ENCODE data around the gene TMEM9.

The TMEM9 gene

GRCh38 chr1:201100169-201100930 lies 53.9 kb downstream of the TMEM9 start:
- DNase-seq: no peak

DNA sequence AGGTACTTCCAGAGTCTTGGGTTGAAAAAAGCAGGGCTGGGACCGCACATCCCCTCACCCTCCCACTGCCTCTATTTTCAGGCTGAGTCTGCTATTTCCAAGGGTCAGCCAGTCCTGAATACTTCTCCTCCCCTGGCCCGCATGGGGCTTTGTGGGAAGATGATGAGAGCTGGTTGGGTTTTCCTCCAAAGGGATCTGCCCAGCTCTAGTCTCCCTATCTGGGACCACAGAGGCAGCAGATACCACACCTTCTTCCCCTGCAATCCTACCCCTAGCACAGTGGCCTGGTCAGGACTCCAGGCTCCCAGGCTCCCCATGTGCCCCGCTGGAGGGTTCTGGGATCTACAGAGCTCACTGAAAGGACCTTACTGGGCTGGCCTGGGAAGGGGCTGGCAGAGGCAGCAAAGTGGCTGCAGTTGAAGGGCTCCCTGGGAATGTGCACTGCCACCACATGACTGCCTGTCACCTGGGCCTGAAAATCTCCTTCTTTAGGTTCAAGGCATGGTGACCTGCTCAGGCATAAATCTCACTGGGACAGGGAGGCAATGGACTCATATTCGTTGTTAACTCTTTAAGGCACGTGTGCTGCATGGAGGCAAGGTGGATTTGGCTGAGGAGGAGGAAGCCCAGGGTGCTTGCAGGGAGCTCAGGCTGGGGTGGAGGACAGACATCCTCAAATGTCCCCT lies 55.1 kb downstream of the TMEM9 start:
- DNase-seq: no peak

- no peak for DNase-seq
Observed at GRCh38 chr1:201096977-201097856, 57.1 kb downstream of the TMEM9 start.

- no peak for DNase-seq
Observed at GRCh38 chr1:201096041-201096461, 58.2 kb downstream of the TMEM9 start.

- DNase-seq: no peak
Observed at GRCh38 chr1:201095581-201095980, 58.7 kb downstream of the TMEM9 start.

DNA sequence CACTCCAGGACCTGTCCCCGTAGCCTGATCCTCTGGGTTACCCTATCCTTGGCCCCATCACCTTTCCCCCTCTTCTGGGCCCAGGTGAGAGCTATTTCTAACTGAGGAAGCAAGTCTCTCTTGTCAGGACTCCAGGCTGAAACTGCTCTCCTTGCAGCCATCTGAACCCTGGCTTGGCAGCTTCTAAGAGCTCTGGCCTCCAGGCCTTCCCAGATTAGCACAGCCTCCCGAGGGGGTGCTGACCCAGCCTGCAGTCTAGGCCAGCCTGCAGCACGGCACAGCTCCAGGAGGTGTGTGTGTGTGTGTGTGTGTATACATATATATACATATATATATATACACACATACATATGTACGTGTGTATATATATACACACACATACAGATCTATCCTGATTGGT lies 59.4 kb downstream of the TMEM9 start:
- DNase-seq: no peak

GRCh38 chr1:201093962-201094361 lies 60.3 kb downstream of the TMEM9 start:
- DNase-seq: no peak

- no peak for DNase-seq
Observed at GRCh38 chr1:201093561-201093960, 60.7 kb downstream of the TMEM9 start.

- DNase-seq: no peak
Observed at GRCh38 chr1:201092738-201093137, 61.5 kb downstream of the TMEM9 start.

DNA sequence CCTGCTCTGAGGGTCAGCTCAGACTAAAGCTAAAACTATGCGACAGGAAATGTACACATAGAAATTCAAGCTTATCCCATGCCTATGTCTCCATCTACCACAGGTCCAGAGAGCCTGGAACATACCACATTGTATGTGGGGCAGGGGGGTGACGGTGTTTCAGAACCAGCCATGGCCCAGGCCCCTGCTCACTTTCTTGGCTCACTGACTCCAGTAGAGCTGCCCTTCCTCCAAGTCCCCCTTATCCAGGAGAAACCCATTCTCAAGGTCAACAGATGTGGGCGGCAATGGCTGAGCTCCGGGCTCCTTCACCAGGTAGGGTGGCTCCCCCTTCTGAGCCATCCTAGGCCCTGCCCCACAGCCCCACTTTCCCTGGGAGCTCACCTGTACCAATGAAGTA lies 63.0 kb downstream of the TMEM9 start:
- no peak for DNase-seq

- no peak for DNase-seq
Observed at GRCh38 chr1:201090541-201090940, 63.7 kb downstream of the TMEM9 start.

GRCh38 chr1:201089596-201089995 lies 64.7 kb downstream of the TMEM9 start:
- DNase-seq: no peak

DNA sequence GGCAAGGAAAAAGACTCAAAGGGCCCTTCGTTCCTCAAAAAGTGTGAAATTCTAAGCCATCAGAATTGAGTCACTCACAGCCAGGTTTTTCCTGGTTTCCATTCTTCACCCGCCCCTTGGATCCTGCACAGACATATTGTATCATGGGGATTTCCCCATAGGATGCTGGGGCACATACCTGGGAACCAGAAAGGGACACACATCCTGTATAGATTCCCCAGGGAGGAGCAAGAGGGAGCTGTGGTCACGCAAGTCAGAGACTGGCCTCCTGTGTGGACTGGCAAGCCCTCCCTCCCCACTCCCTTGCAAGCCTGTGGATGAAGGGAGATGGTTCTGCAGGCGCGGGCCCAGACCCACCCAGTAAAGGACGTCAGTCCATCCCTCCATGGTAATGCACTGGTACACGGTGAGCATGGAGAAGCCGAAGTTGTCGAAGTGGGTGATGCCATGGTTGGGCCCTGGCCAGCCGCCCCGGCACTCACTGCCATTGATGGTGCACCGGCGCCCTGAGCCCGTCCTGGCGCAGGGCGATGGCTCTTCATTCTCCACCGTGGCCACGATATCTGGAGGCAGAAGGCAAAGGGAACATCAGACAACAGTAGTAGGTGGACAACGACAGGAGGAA lies 65.3 kb downstream of the TMEM9 start:
- DNase-seq: no peak

DNA sequence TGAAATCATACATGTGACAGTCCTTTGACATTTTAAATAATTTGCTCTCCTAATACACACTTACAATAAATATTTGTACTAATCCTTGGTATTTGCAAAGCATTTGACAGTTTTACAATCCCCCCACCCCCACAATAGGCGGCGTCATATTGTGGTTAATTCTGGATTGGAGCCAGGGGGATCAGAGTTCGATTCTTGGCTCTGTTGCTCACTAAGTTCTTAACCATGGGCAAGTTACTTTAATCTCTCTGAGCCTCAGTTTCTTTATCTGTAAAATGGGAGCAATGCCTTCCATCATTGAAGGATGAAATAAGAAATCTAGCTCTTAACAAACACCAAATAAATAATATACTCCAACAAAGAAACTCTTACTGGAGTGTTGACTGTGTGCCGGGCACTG lies 65.9 kb downstream of the TMEM9 start:
- no peak for DNase-seq

- peak in 2 of 3 experiments; percentile 18 to 24 for DNase-seq
Observed at GRCh38 chr1:201085902-201086735, 68.2 kb downstream of the TMEM9 start.
